Testis (tissue), 3 donors: Measurements from ENCODE around the gene NFKBIA. TPM values are rescaled to one million over a fixed set of nuclear protein-coding genes. Genes with fewer than 3 reads are reported as not detected.
"Not testable (repeated sequence)": the region's sequence is repeated elsewhere in the genome, so short reads cannot be mapped to it uniquely, and the experiment has no call there.

ENCODE experiments used
- DNase-seq: peaks from one replicate; pipeline ENCODE4 v3.0.0-alpha.2; 2019
- H3K27ac ChIP-seq, 2 donors: fragments of 200-600 bp; sonication (generic); one replicate each; pipeline ENCODE4 v1.5.1; 2019
- H3K27me3 ChIP-seq: fragments of 200-600 bp; sonication (generic); one replicate; pipeline ENCODE4 v1.5.1; 2019
- H3K36me3 ChIP-seq: fragments of 200-600 bp; sonication (generic); one replicate; pipeline ENCODE4 v1.5.1; 2017; ENCODE audit warnings: low read depth; ENCODE audit errors: missing control alignments
- H3K4me1 ChIP-seq: fragments of 200-600 bp; sonication (generic); one replicate; pipeline ENCODE4 v1.5.1; 2019
- H3K4me3 ChIP-seq, 2 donors: fragments of 200-600 bp; sonication (generic); one replicate each; pipeline ENCODE4 v1.5.1; 2017 to 2019
- H3K9me3 ChIP-seq: fragments of 200-600 bp; sonication (generic); one replicate; pipeline ENCODE4 v1.5.1; 2017
- POLR2A ChIP-seq: fragments of 450-650 bp; IDR thresholded peaks from one replicate; pipeline ENCODE4 v1.6.1; 2017; ENCODE audit warnings: antibody characterized with exemption, mild to moderate bottlenecking, moderate library complexity
- WGBS, 2 donors: methylation state at CpG; one replicate each; pipeline ENCODE4 v1.1.5; 2018; 5-methylcytosine and 5-hydroxymethylcytosine counted together
- intact Hi-C: fragments of 100-400 bp; cut with DNase I; formaldehyde crosslinking; loops from one replicate; pipeline ENCODE4 v1.15.1; 2023; ENCODE audit warnings: low total_unique reads
- polyA plus RNA-seq: library from polyadenylated mRNA; stranded (reverse); fragments of 350-450 nt; fragmentation: Illumina TruSeq; extraction: RNeasy Lipid Tissue Mini Kit (QIAGEN cat#74804); gene quantifications from one replicate; pipeline ENCODE4 v1.2.3, GENCODE V29; 2014; ENCODE audit warnings: low read depth, low replicate concordance; ENCODE audit not compliant: insufficient read depth
- total RNA-seq, 2 donors: library from RNA; depleted of rRNA; stranded (reverse); fragments of >200 nt; gene quantifications; one replicate each; pipeline ENCODE4 v1.2.3, GENCODE V29; 2016
- TF ChIP-seq, protein P1 (sequence below), 3 experiments: fragments of 450-650 bp in 2 of 3; fragments of 200-600 bp in 1 of 3; sonication (generic) in 1 of 3; IDR thresholded peaks; one replicate each; pipeline ENCODE4 v1.5.1; 2016 to 2019; ENCODE audit warnings: antibody characterized with exemption in 3 of 3, mild to moderate bottlenecking in 2 of 3, moderate library complexity in 1 of 3

The NFKBIA gene
- total and polyA plus RNA-seq, 3 donors from 2014 or later = 64.7 to 171 (median 154) TPM

DNA sequence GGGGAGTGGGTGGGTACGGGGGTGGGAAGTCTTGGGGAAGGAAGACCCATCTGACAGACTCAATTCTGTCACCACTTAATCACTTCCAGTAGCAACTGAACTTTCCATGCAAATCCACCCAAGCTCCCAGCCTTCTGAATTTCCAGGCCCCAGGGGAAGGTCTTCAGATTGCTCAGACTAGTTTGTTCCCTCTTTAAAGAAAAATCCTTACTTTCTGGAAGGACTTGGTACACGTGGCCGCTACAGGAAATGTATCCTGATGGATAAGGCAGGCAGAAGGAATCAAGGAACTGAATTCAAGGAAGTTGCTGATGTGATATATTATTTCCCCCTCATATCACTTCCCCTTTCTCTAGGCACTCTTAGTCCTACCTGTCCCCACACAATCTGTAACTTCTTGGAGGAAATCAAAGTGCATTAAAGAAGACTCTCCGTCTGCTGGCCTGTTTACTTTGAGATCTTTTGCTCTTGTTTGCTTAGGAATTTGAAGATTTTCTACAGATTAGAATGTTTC, 6.4 kb downstream of the NFKBIA start:
- no peaks in the 10 kb centered on the region for H3K9me3 ChIP-seq
- no peaks in the 10 kb centered on the region for H3K27me3 ChIP-seq
- intact Hi-C loops = no loop called here
- H3K36me3 ChIP-seq = no peaks in the 10 kb centered on the region
- H3K27ac ChIP-seq = peak overlapping the region in 1 of 2 donors; percentile 86
- peak; percentile 47 for DNase-seq
- peaks cover 23% of the 10 kb centered on the region for H3K4me1 ChIP-seq
- 37 to 43% methylated on average over 4 of the region's 4 CpGs for WGBS, 2 donors
- H3K4me3 ChIP-seq = no peak overlapping the region
- TF ChIP-seq, protein P1, sequence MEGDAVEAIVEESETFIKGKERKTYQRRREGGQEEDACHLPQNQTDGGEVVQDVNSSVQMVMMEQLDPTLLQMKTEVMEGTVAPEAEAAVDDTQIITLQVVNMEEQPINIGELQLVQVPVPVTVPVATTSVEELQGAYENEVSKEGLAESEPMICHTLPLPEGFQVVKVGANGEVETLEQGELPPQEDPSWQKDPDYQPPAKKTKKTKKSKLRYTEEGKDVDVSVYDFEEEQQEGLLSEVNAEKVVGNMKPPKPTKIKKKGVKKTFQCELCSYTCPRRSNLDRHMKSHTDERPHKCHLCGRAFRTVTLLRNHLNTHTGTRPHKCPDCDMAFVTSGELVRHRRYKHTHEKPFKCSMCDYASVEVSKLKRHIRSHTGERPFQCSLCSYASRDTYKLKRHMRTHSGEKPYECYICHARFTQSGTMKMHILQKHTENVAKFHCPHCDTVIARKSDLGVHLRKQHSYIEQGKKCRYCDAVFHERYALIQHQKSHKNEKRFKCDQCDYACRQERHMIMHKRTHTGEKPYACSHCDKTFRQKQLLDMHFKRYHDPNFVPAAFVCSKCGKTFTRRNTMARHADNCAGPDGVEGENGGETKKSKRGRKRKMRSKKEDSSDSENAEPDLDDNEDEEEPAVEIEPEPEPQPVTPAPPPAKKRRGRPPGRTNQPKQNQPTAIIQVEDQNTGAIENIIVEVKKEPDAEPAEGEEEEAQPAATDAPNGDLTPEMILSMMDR (IDR thresholded peaks at IDR 0.05) = no peak
- no peak for TF ChIP-seq POLR2A

DNA sequence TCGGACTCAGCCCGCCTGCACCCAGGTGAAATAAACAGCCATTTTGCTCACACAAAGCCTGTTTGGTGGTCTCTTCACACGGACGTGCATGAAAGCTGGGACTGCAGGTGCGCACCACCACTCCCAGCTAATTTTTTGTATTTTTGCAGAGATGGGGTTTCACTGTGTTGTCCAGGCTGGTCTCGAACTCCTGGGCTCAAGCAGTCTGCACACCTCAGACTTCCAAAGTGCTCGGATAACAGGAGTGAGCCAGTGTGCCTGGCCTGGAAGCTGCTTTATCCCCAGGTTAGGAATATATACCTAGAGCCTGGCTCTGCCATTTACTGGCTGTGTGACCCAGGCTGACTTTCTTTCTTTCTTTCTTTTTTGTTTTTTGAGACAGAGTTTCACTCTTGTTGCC, 7.9 kb downstream of the NFKBIA start:
- WGBS, 2 donors = 98 to 99% methylated on average over 7 of the region's 7 CpGs
- peaks cover 12% of the 10 kb centered on the region for H3K4me1 ChIP-seq

DNA sequence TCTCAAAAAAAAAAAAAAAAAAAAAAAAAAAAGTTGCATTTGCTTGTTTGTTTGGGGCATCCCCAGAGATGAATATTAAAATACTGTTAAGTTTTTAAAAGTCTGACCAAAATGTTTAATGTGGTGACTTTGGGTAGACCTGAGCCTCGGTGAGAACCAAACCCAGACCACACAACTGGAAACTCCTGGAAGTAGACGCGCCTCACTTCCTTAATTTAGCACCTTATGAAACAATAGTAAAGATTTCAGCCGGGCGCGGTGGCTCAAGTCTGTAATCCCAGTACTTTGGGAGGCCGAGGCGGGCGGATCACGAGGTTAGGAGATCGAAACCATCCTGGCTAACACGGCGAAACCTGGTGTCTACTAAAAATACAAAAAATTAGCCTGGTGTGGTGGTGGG, 9.3 kb downstream of the NFKBIA start:
- TF ChIP-seq, protein P1 (IDR thresholded peaks at IDR 0.05) = no peak
- TF ChIP-seq POLR2A = no peak
- Histone ChIP-seq H3K36me3 (no peaks in the 10 kb centered on the region), H3K4me3 (no peak overlapping the region), H3K4me1 (peaks cover 5% of the 10 kb centered on the region), H3K9me3 (no peaks in the 10 kb centered on the region), H3K27ac (no peak overlapping the region), H3K27me3 (no peaks in the 10 kb centered on the region)
- no peak for DNase-seq
- intact Hi-C loops = no loop called here
- WGBS, 2 donors = 76 to 83% methylated on average over 13 of the region's 13 CpGs

More for the DNA sequence above, 7.9 kb downstream of the NFKBIA start:
- H3K36me3 ChIP-seq, intact Hi-C loops, DNase-seq, H3K27ac ChIP-seq, H3K4me3 ChIP-seq, H3K27me3 ChIP-seq, H3K9me3 ChIP-seq: not testable (repeated sequence)

DNA sequence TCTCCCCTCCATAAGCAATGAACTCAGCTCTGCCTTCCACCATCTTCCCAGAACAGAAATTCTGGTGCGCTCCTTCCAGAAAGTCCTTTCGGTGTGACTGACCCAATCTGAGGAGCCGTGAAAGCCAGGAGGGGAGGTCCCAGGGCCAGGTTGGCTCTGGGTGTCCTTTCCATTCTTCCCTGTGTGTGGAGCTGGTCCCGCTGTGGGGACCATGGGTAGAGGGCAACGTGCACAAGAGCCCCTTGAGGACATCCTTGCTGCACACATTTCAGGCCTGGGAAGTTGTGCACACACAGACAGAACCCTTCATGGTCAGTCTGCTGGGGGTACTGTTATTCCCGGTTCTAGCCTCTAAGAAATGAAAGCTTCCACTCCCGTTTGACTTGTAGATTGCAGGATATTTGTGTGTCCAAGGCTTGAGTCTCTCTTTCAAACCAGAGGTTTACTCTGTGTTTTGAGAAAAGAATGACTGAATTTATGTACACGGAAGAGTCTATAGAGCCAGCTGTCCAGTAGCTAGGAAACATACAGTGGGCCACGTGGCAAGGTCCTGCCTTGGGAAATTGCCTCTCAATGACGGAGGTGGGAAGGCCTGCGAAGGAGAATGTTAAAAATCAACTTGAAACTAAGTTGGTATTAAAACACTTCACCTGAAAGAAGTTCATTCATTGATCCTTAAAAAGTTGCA, 10.1 kb downstream of the NFKBIA start:
- no peak for DNase-seq
- TF ChIP-seq POLR2A = no peak
- TF ChIP-seq, protein P1 (IDR thresholded peaks at IDR 0.05) = no peak
- intact Hi-C loops = no loop called here
- Histone ChIP-seq H3K27ac (no peak overlapping the region), H3K4me1 (peaks cover 5% of the 10 kb centered on the region), H3K36me3 (no peaks in the 10 kb centered on the region), H3K4me3 (no peak overlapping the region), H3K27me3 (no peaks in the 10 kb centered on the region), H3K9me3 (no peaks in the 10 kb centered on the region)
- 78 to 86% methylated on average over 11 of the region's 11 CpGs for WGBS, 2 donors

DNA sequence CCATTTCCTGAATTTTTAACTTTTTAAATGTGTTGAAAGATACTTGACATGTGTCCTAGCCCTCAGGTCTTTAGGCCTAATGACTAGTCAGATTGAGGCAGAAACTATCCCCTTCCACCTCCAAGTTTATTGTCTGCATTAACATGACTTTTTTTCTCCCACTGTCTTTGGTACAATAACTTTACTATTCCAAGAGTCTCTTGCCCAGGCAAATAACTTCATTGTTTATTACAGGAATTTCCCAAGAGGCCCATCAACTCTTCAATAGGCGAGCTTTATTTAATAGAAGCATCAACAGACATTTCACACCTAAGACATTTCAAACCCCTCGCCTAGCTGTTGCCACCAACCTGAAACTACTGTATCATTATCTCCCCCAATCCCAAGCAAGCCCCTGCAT, 10.7 kb downstream of the NFKBIA start:
- Histone ChIP-seq H3K27me3 (no peaks in the 10 kb centered on the region), H3K27ac (no peak overlapping the region), H3K36me3 (no peaks in the 10 kb centered on the region), H3K9me3 (no peaks in the 10 kb centered on the region), H3K4me1 (peaks cover 5% of the 10 kb centered on the region), H3K4me3 (no peak overlapping the region)
- TF ChIP-seq, protein P1 (IDR thresholded peaks at IDR 0.05) = no peak
- no peak for TF ChIP-seq POLR2A
- intact Hi-C loops = no loop called here
- DNase-seq = no peak
- WGBS, 2 donors = 83 to 88% methylated on average over 2 of the region's 2 CpGs
